Lung (tissue), 12 donors: ENCODE results near the gene KRT16. TPM values are rescaled to one million over a fixed set of nuclear protein-coding genes. Genes with fewer than 3 reads are reported as not detected.

Experiments
- ATAC-seq: fragments of 200-7000 bp; cut with Tn5 transposase; one replicate; pipeline ENCODE4 v1.9.1; 2020; ENCODE audit warnings: moderate number of reproducible peaks; ENCODE audit not compliant: insufficient read depth, low FRiP score
- DNase-seq, 3 donors: peaks; one replicate each; pipeline ENCODE4 v3.0.0-alpha.2; 2013 to 2017
- H3K27ac ChIP-seq, 2 donors: one replicate each; pipeline ENCODE4 v1.5.1; 2013; ENCODE audit warnings: mild to moderate bottlenecking in 2 of 2, moderate library complexity in 2 of 2, control low read depth in 1 of 2, inconsistent platforms in 1 of 2, low read depth in 1 of 2, low read length in 1 of 2
- H3K27me3 ChIP-seq, 3 donors: one replicate each; pipeline ENCODE4 v1.5.1; 2013; ENCODE audit warnings: low read length in 2 of 3; ENCODE audit not compliant: control insufficient read depth in 3 of 3, insufficient read depth in 3 of 3
- H3K36me3 ChIP-seq, 4 donors: one replicate each; pipeline ENCODE4 v1.5.1; 2013; ENCODE audit warnings: low read length in 4 of 4, mild to moderate bottlenecking in 1 of 4, moderate library complexity in 1 of 4; ENCODE audit not compliant: control insufficient read depth in 4 of 4, insufficient read depth in 4 of 4
- H3K4me1 ChIP-seq, 5 donors: one replicate each; pipeline ENCODE4 v1.5.1; 2013; ENCODE audit warnings: low read length in 5 of 5, mild to moderate bottlenecking in 2 of 5, moderate library complexity in 1 of 5; ENCODE audit not compliant: control insufficient read depth in 5 of 5, insufficient read depth in 5 of 5
- H3K4me3 ChIP-seq: one replicate; pipeline ENCODE4 v1.5.1; 2013; ENCODE audit warnings: mild to moderate bottlenecking, control low read depth, moderate library complexity
- H3K9ac ChIP-seq, 2 donors: one replicate each; pipeline ENCODE4 v1.5.1; 2013; ENCODE audit warnings: low read length in 2 of 2, control low read depth in 1 of 2; ENCODE audit not compliant: insufficient read depth in 1 of 2
- H3K9me3 ChIP-seq, 4 donors: one replicate each; pipeline ENCODE4 v1.5.1; 2013; ENCODE audit warnings: low read length in 3 of 4, mild to moderate bottlenecking in 1 of 4, moderate library complexity in 1 of 4; ENCODE audit not compliant: control insufficient read depth in 4 of 4, insufficient read depth in 3 of 4
- CTCF ChIP-seq: IDR thresholded peaks from 2 replicates; pipeline ENCODE4 v1.5.1; 2012; ENCODE audit warnings: mild to moderate bottlenecking; ENCODE audit errors: control extremely low read depth, extremely low read depth
- WGBS, 2 donors: extraction: QIAGEN DNeasy Blood & Tissue Kit; methylation state at CpG; one replicate each; pipeline ENCODE4 v1.1.7; 2013; 5-methylcytosine and 5-hydroxymethylcytosine counted together
- polyA plus RNA-seq, 2 donors: library from polyadenylated mRNA; stranded (reverse); fragments of 200-250 nt; gene quantifications; one replicate each; pipeline ENCODE4 v1.2.1, GENCODE V29; 2013
- total RNA-seq, 2 donors: library from RNA; depleted of rRNA in 1 of 2; stranded (reverse); fragments of >200 nt in 1 of 2; gene quantifications; one replicate each; pipeline ENCODE4 v1.2.1, GENCODE V29; 2014 to 2021
- donor health status: control.
- donor health status: control.
- donor health status: Bipolar disorder and iron deficiency.
- donor health status: healthy.
- donor health status: DM: yes; HTN: yes; CAD: no.

Gene KRT16
- total and polyA plus RNA-seq, 4 donors: 0.10 to 0.28 (median 0.18) TPM; not detected in 1

GRCh38 chr17:41571561-41572434, 40.8 kb downstream of the KRT16 start, which contains the start of gene KRT9:
KRT9 (minus strand) TSS chr17:41572059; CDS start chr17:41571992, 67 bp downstream.
- Histone ChIP-seq H3K9me3 (peaks cover 0 to 8% (median 0%) of the 10 kb centered on the region in 4 donors), H3K9ac (no peak within 1 kb of the TSS), H3K4me1 (no peaks in the 10 kb centered on the region), H3K4me3 (no peak within 1 kb of the TSS), H3K27ac (no peak within 1 kb of the TSS), H3K36me3 (no peaks in the 10 kb centered on the region), H3K27me3 (peaks cover 0 to 15% (median 0%) of the 10 kb centered on the region in 3 donors)
- 65 to 72% methylated on average over 23 to 24 of the region's 24 CpGs for WGBS, 2 donors
- ATAC-seq: no peak
- TF ChIP-seq CTCF: no peak
- DNase-seq: no peak

- ATAC-seq: no peak
- H3K9me3 ChIP-seq: peaks cover 0 to 7% (median 0%) of the 10 kb centered on the region in 4 donors
- WGBS, 2 donors: 43 to 70% methylated on average over 6 of the region's 6 CpGs
- no peaks in the 10 kb centered on the region for H3K4me1 ChIP-seq
- DNase-seq: no peak
- H3K27me3 ChIP-seq: peaks cover 0 to 15% (median 0%) of the 10 kb centered on the region in 3 donors
- no peak overlapping the region for H3K27ac ChIP-seq
- no peaks in the 10 kb centered on the region for H3K36me3 ChIP-seq
- no peak overlapping the region for H3K4me3 ChIP-seq
- H3K9ac ChIP-seq: no peak overlapping the region
- TF ChIP-seq CTCF: no peak
Observed at GRCh38 chr17:41567317-41567716, 45.2 kb downstream of the KRT16 start.

- no peaks in the 10 kb centered on the region for H3K4me1 ChIP-seq
- no peak for DNase-seq
- no peak for ATAC-seq
- no peak overlapping the region for H3K4me3 ChIP-seq
- no peaks in the 10 kb centered on the region for H3K36me3 ChIP-seq
- TF ChIP-seq CTCF: no peak
- no peak overlapping the region for H3K9ac ChIP-seq
- H3K27ac ChIP-seq: no peak overlapping the region
- peaks cover 0 to 7% (median 0%) of the 10 kb centered on the region in 4 donors for H3K9me3 ChIP-seq
- H3K27me3 ChIP-seq: peaks cover 0 to 13% (median 0%) of the 10 kb centered on the region in 3 donors
Observed at GRCh38 chr17:41565338-41565737, 47.2 kb downstream of the KRT16 start.
